GM21786 (cell line): Measurements from ENCODE around the gene BATF2.

Source experiments
- ATAC-seq: cut with Tn5 transposase; IDR thresholded peaks from one replicate; pipeline ENCODE4 v1.9.1; 2021; ENCODE audit not compliant: unreplicated experiment

Gene BATF2

GRCh38 chr11:64970731-64971151 lies 26.0 kb downstream of the BATF2 start:
- no peak for ATAC-seq

GRCh38 chr11:64969209-64969608 lies 27.6 kb downstream of the BATF2 start:
- ATAC-seq, result no peak

GRCh38 chr11:64967375-64967774 lies 29.4 kb downstream of the BATF2 start:
- ATAC-seq, result no peak

- no peak for ATAC-seq
Measured at GRCh38 chr11:64963072-64963631, 33.6 kb downstream of the BATF2 start.

GRCh38 chr11:64960719-64961118 lies 36.1 kb downstream of the BATF2 start:
- ATAC-seq, result no peak

- ATAC-seq, result no peak
Measured at GRCh38 chr11:64959498-64959897, 37.3 kb downstream of the BATF2 start.

- no peak for ATAC-seq
Measured at GRCh38 chr11:64954201-64954600, 42.6 kb downstream of the BATF2 start.

GRCh38 chr11:64951529-64951928 lies 45.2 kb downstream of the BATF2 start:
- ATAC-seq, result no peak

- ATAC-seq, result no peak
Measured at GRCh38 chr11:64947208-64947814, 49.5 kb downstream of the BATF2 start.
